B cell (primary cell): ENCODE data around the gene VAC14. TPM values are rescaled to one million over a fixed set of nuclear protein-coding genes. Genes with fewer than 3 reads are reported as not detected.

Experiments
- ATAC-seq: fragments of 200-7000 bp; cut with Tn5 transposase; one replicate; pipeline ENCODE4 v1.10.0; 2021; ENCODE audit warnings: low read depth, mild to moderate bottlenecking, moderate number of reproducible peaks, moderate library complexity
- CTCF ChIA-PET: fragments of 350-600 bp; sonication (Branson Sonifier 250); formaldehyde crosslinking; loops from one replicate; lab custom pipeline; 2021; ENCODE audit warnings: antibody characterized with exemption, inconsistent platforms; lab: Charles Lee
- POLR2A ChIA-PET: fragments of 350-600 bp; sonication (Branson Sonifier 250); formaldehyde crosslinking; loops from one replicate; lab custom pipeline; 2021; ENCODE audit warnings: antibody characterized with exemption; lab: Charles Lee
- DNase-seq: peaks from one replicate; pipeline ENCODE4 v3.0.0; 2013
- H2AFZ ChIP-seq: 2 replicates; pipeline ENCODE4 v1.6.1; 2012; ENCODE audit warnings: mild to moderate bottlenecking, low read depth, low read length; ENCODE audit not compliant: insufficient read depth, poor library complexity, severe bottlenecking
- H3K27ac ChIP-seq, 2 donors: 1 replicate in 1 of 2; 2 replicates in 1 of 2; pipeline ENCODE4 v1.5.1; 2012 to 2013; ENCODE audit warnings: low read length in 2 of 2, mild to moderate bottlenecking in 2 of 2, moderate library complexity in 1 of 2
- H3K27me3 ChIP-seq, 4 experiments: fragments of 200-600 bp in 1 of 4; sonication (generic) in 1 of 4; replicated peaks in 1 of 4; 1 replicate in 2 of 4; 2 replicates in 2 of 4; pipeline versions ENCODE4 v1.6.1 to v1.7.0; 2013 to 2016; ENCODE audit warnings: low read length in 3 of 4, mild to moderate bottlenecking in 2 of 4, mixed read lengths in 1 of 4, moderate library complexity in 1 of 4; ENCODE audit not compliant: insufficient read depth in 4 of 4, control insufficient read depth in 3 of 4; ENCODE audit errors: control extremely low read depth in 1 of 4
- H3K36me3 ChIP-seq, 2 experiments: replicated peaks in 1 of 2; 1 replicate in 1 of 2; 2 replicates in 1 of 2; pipeline versions ENCODE4 v1.6.1 to v1.7.1; 2013; ENCODE audit warnings: low read length in 1 of 2; ENCODE audit not compliant: insufficient read depth in 2 of 2, control insufficient read depth in 1 of 2; ENCODE audit errors: control extremely low read depth in 1 of 2, extremely low read depth in 1 of 2
- H3K4me1 ChIP-seq, 2 donors: fragments of 200-600 bp in 1 of 2; sonication (generic) in 1 of 2; 1 replicate in 1 of 2; 2 replicates in 1 of 2; pipeline versions ENCODE4 v1.5.1 to v1.6.1; 2013 to 2017; ENCODE audit warnings: low read length in 2 of 2; ENCODE audit not compliant: control insufficient read depth in 2 of 2, insufficient read depth in 2 of 2
- H3K4me2 ChIP-seq: replicated peaks from 2 replicates; pipeline ENCODE3; 2012; ENCODE audit warnings: mild to moderate bottlenecking, low read depth, low read length; ENCODE audit not compliant: poor library complexity, severe bottlenecking
- H3K4me3 ChIP-seq, 5 experiments: fragments of 200-600 bp in 1 of 5; sonication (generic) in 1 of 5; 1 replicate in 3 of 5; 2 replicates in 2 of 5; pipeline versions ENCODE4 v1.5.1 to v1.7.0; 2011 to 2016; ENCODE audit warnings: low read length in 4 of 5, mild to moderate bottlenecking in 4 of 5, low read depth in 2 of 5, control low read depth in 1 of 5, moderate library complexity in 1 of 5; ENCODE audit not compliant: insufficient read depth in 1 of 5; ENCODE audit errors: control extremely low read depth in 1 of 5, extremely low read depth in 1 of 5
- H3K79me2 ChIP-seq: fragments of 200-600 bp; sonication (generic); one replicate; pipeline ENCODE4 v1.6.0; 2016; ENCODE audit warnings: low read length; ENCODE audit not compliant: control insufficient read depth, insufficient read depth
- H3K9ac ChIP-seq: fragments of 200-600 bp; sonication (generic); 2 replicates; pipeline ENCODE4 v1.6.1; 2017; ENCODE audit warnings: mild to moderate bottlenecking, low read length, moderate library complexity
- H3K9me3 ChIP-seq, 3 donors: one replicate each; pipeline versions ENCODE4 v1.6.1 to v1.7.1; 2013; ENCODE audit warnings: low read length in 2 of 3; ENCODE audit not compliant: control insufficient read depth in 2 of 3, insufficient read depth in 1 of 3; ENCODE audit errors: control extremely low read depth in 1 of 3
- H4K20me1 ChIP-seq: 2 replicates; pipeline ENCODE4 v1.6.0; 2012; ENCODE audit warnings: mild to moderate bottlenecking, low read length; ENCODE audit not compliant: insufficient read depth, control insufficient read depth, poor library complexity, severe bottlenecking
- H3K27ac Mint-ChIP-seq: one replicate; pipeline ENCODE4 v1.8.0; 2021; ENCODE audit warnings: mixed read lengths
- H3K27me3 Mint-ChIP-seq: one replicate; pipeline ENCODE4 v1.8.0; 2021; ENCODE audit warnings: mixed read lengths
- H3K4me1 Mint-ChIP-seq: one replicate; pipeline ENCODE4 v1.8.0; 2021; ENCODE audit warnings: mixed read lengths
- H3K4me3 Mint-ChIP-seq: one replicate; pipeline ENCODE4 v1.8.0; 2021; ENCODE audit warnings: mixed read lengths
- H3K9me3 Mint-ChIP-seq: one replicate; pipeline ENCODE4 v1.8.0; 2022; ENCODE audit warnings: mixed read lengths; ENCODE audit not compliant: insufficient read depth
- EZH2 ChIP-seq: IDR thresholded peaks from 2 replicates; pipeline ENCODE4 v1.6.1; 2012; ENCODE audit warnings: borderline replicate concordance, low read depth, mild to moderate bottlenecking, moderate library complexity, low read length; ENCODE audit not compliant: insufficient read depth, poor library complexity, severe bottlenecking
- WGBS: methylation state at CpG from one replicate; pipeline ENCODE4 v1.1.5; 2013; ENCODE audit warnings: missing lambda C conversion rate; ENCODE audit not compliant: insufficient coverage; 5-methylcytosine and 5-hydroxymethylcytosine counted together
- intact Hi-C: fragments of 100-400 bp; cut with micrococcal nuclease; formaldehyde crosslinking; loops from one replicate; pipeline ENCODE4 v1.10.0; 2022
- polyA plus RNA-seq: library from polyadenylated mRNA; depleted of rRNA; stranded (reverse); fragments of >200 nt; gene quantifications from 2 replicates; pipeline ENCODE4 v1.2.3, GENCODE V29; 2012
- total RNA-seq, 2 donors: library from RNA; stranded (reverse); fragments of 120-200 nt in 1 of 2; gene quantifications; 1 replicate in 1 of 2; 2 replicates in 1 of 2; pipeline versions ENCODE4 v1.2.3 to v1.2.4, GENCODE V29; 2013 to 2022
- TF ChIP-seq, protein P1 (sequence below): fragments of 200-600 bp; IDR thresholded peaks from one replicate; pipeline ENCODE4 v1.8.0; 2022; ENCODE audit warnings: antibody characterized with exemption, mild to moderate bottlenecking

The VAC14 gene
- total and polyA plus RNA-seq, 2 donors (not counting 1 experiment from before 2014, with no cell fraction given), result 42.6 to 64.7 TPM

DNA sequence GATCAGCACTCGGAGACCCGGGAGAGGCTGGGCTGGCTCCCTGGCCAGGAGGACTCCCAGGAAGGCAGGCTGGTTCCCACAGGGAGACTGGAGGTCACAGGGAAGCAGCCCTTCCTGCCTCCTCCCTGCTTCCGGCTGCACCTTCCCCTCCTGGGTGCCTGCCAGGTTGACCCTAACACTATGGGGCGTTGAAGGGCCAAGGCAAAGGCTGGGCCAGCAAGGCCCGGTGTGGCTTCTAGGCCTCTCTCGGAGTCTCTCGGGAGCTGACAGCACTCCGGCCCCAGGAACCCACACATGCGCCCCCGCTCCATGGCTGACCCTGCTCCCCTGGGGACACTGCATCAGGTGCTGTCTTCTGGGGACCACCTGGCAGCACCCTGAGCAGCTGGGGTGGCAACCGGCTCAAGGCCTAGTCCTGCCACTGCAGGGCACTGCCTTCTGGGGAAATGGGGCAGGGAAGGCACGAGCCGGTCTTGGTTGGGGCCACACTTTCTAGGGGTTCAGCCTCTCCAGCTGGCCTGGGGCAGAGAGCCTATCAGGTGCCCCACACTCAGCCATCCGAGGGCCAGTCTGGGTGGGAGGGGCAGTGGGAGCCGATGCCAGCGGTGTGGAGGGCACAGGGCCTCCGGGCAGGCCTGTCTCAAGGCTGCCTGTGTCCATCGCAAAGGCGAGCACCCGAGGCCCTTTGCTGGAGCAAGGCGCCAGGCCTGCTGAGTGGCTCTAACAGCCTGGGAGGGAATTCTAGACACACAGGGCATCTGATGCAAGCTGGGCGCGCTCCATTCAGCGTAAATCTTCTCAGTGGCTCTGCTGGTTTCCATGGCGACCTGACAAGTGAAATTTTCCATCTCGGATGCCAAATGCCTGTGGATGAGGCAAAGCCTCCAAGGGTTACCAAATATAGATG, 109.5 kb downstream of the VAC14 start:
- H3K36me3 ChIP-seq, result peaks cover 0 to 8% of the 10 kb centered on the region in 2 experiments
- 97% methylated on average over 26 of the region's 26 CpGs for WGBS
- peaks cover 4% of the 10 kb centered on the region for H3K4me1 Mint-ChIP-seq
- no peak for ATAC-seq
- H3K4me3 Mint-ChIP-seq, result no peak overlapping the region
- H4K20me1 ChIP-seq, result no peaks in the 10 kb centered on the region
- POLR2A ChIA-PET, result no interaction called here
- H3K4me1 ChIP-seq, result no peaks in the 10 kb centered on the region
- no peak overlapping the region for H3K27ac ChIP-seq
- TF ChIP-seq, protein P1, sequence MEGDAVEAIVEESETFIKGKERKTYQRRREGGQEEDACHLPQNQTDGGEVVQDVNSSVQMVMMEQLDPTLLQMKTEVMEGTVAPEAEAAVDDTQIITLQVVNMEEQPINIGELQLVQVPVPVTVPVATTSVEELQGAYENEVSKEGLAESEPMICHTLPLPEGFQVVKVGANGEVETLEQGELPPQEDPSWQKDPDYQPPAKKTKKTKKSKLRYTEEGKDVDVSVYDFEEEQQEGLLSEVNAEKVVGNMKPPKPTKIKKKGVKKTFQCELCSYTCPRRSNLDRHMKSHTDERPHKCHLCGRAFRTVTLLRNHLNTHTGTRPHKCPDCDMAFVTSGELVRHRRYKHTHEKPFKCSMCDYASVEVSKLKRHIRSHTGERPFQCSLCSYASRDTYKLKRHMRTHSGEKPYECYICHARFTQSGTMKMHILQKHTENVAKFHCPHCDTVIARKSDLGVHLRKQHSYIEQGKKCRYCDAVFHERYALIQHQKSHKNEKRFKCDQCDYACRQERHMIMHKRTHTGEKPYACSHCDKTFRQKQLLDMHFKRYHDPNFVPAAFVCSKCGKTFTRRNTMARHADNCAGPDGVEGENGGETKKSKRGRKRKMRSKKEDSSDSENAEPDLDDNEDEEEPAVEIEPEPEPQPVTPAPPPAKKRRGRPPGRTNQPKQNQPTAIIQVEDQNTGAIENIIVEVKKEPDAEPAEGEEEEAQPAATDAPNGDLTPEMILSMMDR, result no peak
- TF ChIP-seq EZH2, result no peak
- H2AFZ ChIP-seq, result no peak overlapping the region
- no peaks in the 10 kb centered on the region for H3K9me3 Mint-ChIP-seq
- no peak for DNase-seq
- intact Hi-C loops, result no loop called here
- H3K79me2 ChIP-seq, result no peaks in the 10 kb centered on the region
- H3K9ac ChIP-seq, result no peak overlapping the region
- no peak overlapping the region for H3K4me3 ChIP-seq
- CTCF ChIA-PET, result no interaction called here
- no peak overlapping the region for H3K27ac Mint-ChIP-seq
- H3K27me3 ChIP-seq, result no peaks in the 10 kb centered on the region
- H3K4me2 ChIP-seq, result no peak overlapping the region
- peaks cover 2% of the 10 kb centered on the region for H3K27me3 Mint-ChIP-seq
- no peaks in the 10 kb centered on the region for H3K9me3 ChIP-seq
